ENCODE data around the gene MIOX.

Gene MIOX

GRCh38 chr22:50487290-50488005 is 789 bp downstream of the MIOX start:
- Mint-ChIP-seq H3K4me1 (ENCODE audit: low read depth) (peaks cover 10% of the 10 kb centered on the region), H3K9me3 (no peaks in the 10 kb centered on the region), H3K36me3 (ENCODE audit: low read depth) (no peaks in the 10 kb centered on the region), H3K4me3 (no peak overlapping the region), H3K27me3 (ENCODE audit: low read depth) (no peaks in the 10 kb centered on the region), H3K27ac (no peak overlapping the region)

DNA sequence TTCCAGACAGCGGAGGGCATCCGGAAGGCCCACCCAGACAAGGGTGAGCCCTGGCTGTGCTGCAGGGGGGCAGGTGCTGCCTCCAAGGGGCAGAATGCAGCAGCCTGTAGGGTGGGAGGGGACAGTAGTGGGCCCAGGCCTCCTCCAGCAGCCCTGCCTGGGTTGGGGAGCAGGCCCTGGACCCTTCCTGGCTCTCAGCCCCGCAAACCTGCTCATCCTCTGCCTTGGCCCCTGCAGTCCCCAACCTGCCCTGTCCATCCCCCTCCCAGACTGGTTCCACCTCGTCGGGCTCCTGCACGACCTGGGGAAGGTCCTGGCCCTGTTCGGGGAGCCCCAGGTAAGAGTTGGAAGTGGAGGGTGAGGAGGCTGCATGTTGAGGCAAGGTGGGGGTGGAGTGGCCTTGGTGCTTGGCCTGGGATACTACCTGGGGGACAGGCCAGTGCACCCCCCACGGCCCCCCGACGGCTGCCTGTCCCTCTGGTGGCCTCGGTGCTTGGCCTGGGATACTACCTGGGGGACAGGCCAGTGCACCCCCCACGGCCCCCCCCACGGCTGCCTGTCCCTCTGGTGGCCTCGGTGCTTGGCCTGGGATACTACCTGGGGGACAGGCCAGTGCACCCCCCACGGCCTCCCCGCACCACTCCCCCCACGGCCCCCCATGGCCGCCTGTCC is 1.5 kb downstream of the MIOX start:
- H3K36me3 Mint-ChIP-seq (ENCODE audit: low read depth) = no peaks in the 10 kb centered on the region
- H3K4me1 Mint-ChIP-seq (ENCODE audit: low read depth) = peaks cover 10% of the 10 kb centered on the region
- no peaks in the 10 kb centered on the region for H3K27me3 Mint-ChIP-seq (ENCODE audit: low read depth)
- H3K9me3 Mint-ChIP-seq = no peaks in the 10 kb centered on the region
- H3K27ac Mint-ChIP-seq = no peak overlapping the region
- no peak overlapping the region for H3K4me3 Mint-ChIP-seq

GRCh38 chr22:50488886-50489285 is 2.2 kb downstream of the MIOX start:
- Mint-ChIP-seq H3K4me1 (ENCODE audit: low read depth) (peaks cover 10% of the 10 kb centered on the region), H3K36me3 (ENCODE audit: low read depth) (no peaks in the 10 kb centered on the region), H3K27ac (no peak overlapping the region), H3K4me3 (no peak overlapping the region), H3K27me3 (ENCODE audit: low read depth) (no peaks in the 10 kb centered on the region), H3K9me3 (no peaks in the 10 kb centered on the region)

GRCh38 chr22:50489363-50490243 is 2.9 kb downstream of the MIOX start:
- Mint-ChIP-seq H3K4me3 (no peak overlapping the region), H3K27me3 (ENCODE audit: low read depth) (no peaks in the 10 kb centered on the region), H3K9me3 (no peaks in the 10 kb centered on the region), H3K27ac (no peak overlapping the region), H3K4me1 (ENCODE audit: low read depth) (peaks cover 10% of the 10 kb centered on the region), H3K36me3 (ENCODE audit: low read depth) (no peaks in the 10 kb centered on the region)

- Mint-ChIP-seq H3K27me3 (ENCODE audit: low read depth) (no peaks in the 10 kb centered on the region), H3K9me3 (no peaks in the 10 kb centered on the region), H3K4me3 (peak overlapping the region; percentile 34), H3K27ac (peak overlapping the region; percentile 45), H3K36me3 (ENCODE audit: low read depth) (no peaks in the 10 kb centered on the region), H3K4me1 (ENCODE audit: low read depth) (peaks cover 7% of the 10 kb centered on the region)
These were observed 4.1 kb downstream of the MIOX start for GRCh38 chr22:50490531-50491308.

DNA sequence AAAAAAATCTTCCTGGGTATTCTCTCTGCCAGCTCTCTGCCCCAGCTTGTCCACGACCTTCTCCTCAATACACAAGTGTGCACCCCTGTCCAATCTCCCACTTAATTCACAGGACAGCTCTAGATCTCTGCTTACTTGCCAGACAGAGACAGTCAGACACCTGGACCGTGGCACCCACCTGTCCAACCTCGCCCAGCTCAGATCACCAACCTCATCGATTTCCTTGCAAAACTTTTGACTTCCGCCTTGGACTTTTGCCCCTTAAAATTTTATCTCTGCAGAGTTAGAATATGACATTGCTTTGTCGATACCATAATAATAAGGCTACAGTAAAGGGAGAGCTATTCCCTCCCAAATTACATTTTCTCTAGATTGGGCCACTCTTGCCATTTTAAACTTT is 10.4 kb downstream of the MIOX start:
- Mint-ChIP-seq H3K4me3 (no peak overlapping the region), H3K36me3 (ENCODE audit: low read depth) (no peaks in the 10 kb centered on the region), H3K9me3 (no peaks in the 10 kb centered on the region), H3K4me1 (ENCODE audit: low read depth) (peaks cover 6% of the 10 kb centered on the region), H3K27ac (no peak overlapping the region), H3K27me3 (ENCODE audit: low read depth) (peaks cover 4% of the 10 kb centered on the region)

- H3K36me3 Mint-ChIP-seq (ENCODE audit: low read depth) = no peaks in the 10 kb centered on the region
- no peak overlapping the region for H3K4me3 Mint-ChIP-seq
- H3K4me1 Mint-ChIP-seq (ENCODE audit: low read depth) = peaks cover 6% of the 10 kb centered on the region
- H3K9me3 Mint-ChIP-seq = no peaks in the 10 kb centered on the region
- H3K27ac Mint-ChIP-seq = no peak overlapping the region
- H3K27me3 Mint-ChIP-seq (ENCODE audit: low read depth) = peaks cover 4% of the 10 kb centered on the region
These were observed 11.7 kb downstream of the MIOX start for GRCh38 chr22:50498322-50498890.

DNA sequence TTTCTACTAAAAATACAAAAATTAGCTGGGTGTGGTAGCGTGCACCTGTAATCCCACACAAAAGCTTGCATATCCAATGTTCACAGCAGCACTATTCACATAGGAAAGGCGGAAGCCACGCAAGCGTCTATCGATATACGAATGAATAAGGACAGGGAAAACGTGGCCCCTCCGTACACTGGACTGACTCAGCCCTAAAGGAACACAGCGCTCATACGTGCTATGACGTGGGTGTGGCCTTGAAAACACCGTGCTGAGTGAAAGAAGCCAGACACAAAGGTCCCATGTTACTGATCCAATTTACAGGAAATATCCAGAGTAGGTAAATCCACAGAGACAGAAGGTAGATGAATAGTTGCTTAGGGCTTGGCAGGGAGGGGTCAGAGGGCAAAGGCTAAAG is 13.8 kb downstream of the MIOX start:
- H3K4me1 Mint-ChIP-seq (ENCODE audit: low read depth) = peaks cover 6% of the 10 kb centered on the region
- H3K27ac Mint-ChIP-seq = no peak overlapping the region
- no peaks in the 10 kb centered on the region for H3K9me3 Mint-ChIP-seq
- no peaks in the 10 kb centered on the region for H3K36me3 Mint-ChIP-seq (ENCODE audit: low read depth)
- peaks cover 4% of the 10 kb centered on the region for H3K27me3 Mint-ChIP-seq (ENCODE audit: low read depth)
- no peak overlapping the region for H3K4me3 Mint-ChIP-seq

DNA sequence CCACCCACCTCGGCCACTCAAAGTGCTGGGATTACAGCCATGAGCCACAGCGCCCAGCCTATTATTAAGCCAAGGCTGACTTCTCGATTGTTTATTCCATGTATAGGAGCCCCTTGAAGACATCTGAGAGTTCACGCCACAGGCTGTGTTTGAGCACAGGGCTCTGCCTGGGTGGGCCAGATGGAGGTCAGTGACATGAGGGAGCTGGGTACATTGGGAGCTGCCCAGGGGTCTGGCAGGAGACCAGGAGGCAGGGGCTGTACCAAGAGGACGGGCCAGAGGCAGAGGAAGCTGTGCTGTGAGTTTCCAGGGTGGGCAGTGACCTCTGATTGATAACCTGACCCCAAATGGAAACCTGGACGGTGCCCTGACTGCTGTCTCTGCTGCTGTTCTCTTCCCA is 15.4 kb downstream of the MIOX start:
- Mint-ChIP-seq H3K36me3 (ENCODE audit: low read depth) (no peaks in the 10 kb centered on the region), H3K27ac (no peak overlapping the region), H3K4me3 (no peak overlapping the region), H3K27me3 (ENCODE audit: low read depth) (peaks cover 4% of the 10 kb centered on the region), H3K4me1 (ENCODE audit: low read depth) (peaks cover 6% of the 10 kb centered on the region), H3K9me3 (no peaks in the 10 kb centered on the region)

DNA sequence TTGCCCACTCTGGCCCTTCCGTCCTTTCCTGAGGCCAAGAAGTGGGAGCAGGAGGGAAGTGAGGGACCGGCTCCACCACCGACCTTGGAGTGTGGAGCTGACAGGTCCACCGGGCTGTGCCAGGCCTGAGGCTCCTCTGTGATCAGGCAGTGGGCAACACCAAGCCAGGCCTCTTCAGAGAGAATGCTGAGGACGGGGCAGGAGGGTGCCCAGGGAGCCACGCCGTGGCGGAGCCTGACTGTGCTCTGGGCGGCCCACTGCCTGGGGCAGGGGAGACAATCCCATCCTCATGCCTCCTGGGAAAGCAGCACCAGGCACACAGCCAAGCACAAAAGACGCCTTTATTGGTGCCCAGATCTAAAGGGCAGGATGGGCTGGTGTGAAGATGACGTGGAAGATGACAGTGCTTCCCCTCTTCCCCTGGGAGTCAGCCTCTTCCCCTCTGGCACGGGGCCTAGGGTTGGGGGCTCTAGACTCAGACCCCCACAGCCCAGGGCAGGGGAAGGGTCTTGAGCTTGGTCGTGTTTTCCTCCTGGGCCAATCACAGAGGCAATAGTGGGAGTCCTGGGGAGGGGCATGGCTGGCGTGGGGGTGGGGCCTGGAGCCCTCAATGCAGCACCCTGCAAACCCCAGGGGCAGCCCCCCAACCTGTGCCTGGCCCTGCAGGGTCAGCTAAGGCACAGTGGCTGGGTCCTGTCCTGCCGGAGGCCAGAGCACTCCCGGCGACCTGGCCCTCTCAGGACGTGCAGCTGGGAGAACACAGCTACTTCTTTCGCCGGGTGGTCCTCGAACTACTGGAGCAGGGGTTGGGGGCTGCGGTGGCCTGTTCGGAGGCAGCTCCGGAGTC is 16.2 kb downstream of the MIOX start:
- Mint-ChIP-seq H3K27me3 (ENCODE audit: low read depth) (peaks cover 2% of the 10 kb centered on the region), H3K4me3 (no peak overlapping the region), H3K36me3 (ENCODE audit: low read depth) (peaks cover 3% of the 10 kb centered on the region), H3K4me1 (ENCODE audit: low read depth) (peaks cover 6% of the 10 kb centered on the region), H3K27ac (no peak overlapping the region), H3K9me3 (no peaks in the 10 kb centered on the region)

DNA sequence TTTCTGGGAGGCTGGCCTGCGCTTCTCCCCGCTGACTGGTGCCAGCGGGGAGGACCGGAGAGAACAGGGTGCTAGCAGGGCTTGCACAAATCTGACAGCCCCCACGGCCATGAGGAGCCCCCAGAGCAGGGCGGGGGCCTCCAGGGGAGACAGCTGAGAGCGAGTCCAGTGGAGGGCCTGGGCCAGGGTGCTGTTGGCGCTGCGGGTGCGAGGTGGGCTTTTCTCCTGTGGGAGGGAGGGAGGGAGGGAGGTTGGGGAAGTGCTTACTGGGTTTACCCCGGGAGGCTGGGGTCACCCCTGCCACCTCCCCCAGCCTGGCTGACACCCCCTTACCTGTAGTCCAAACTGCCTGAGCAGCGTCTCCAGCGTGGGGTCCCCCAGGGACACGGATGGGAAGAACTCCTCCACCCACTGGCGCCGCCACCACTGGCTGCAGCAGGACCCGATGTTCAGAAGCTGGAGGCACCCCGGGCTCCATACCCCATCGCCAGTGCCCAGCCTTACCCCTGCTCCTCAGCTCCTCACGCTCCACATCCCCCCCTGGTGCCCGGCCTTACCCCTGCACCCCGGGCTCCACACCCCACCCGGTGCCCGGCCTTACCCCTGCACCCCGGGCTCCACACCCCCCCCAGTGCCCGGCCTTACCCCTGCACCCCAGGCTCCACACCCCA is 17.0 kb downstream of the MIOX start:
- Mint-ChIP-seq H3K4me1 (ENCODE audit: low read depth) (peaks cover 2% of the 10 kb centered on the region), H3K9me3 (no peaks in the 10 kb centered on the region), H3K4me3 (no peak overlapping the region)

DNA sequence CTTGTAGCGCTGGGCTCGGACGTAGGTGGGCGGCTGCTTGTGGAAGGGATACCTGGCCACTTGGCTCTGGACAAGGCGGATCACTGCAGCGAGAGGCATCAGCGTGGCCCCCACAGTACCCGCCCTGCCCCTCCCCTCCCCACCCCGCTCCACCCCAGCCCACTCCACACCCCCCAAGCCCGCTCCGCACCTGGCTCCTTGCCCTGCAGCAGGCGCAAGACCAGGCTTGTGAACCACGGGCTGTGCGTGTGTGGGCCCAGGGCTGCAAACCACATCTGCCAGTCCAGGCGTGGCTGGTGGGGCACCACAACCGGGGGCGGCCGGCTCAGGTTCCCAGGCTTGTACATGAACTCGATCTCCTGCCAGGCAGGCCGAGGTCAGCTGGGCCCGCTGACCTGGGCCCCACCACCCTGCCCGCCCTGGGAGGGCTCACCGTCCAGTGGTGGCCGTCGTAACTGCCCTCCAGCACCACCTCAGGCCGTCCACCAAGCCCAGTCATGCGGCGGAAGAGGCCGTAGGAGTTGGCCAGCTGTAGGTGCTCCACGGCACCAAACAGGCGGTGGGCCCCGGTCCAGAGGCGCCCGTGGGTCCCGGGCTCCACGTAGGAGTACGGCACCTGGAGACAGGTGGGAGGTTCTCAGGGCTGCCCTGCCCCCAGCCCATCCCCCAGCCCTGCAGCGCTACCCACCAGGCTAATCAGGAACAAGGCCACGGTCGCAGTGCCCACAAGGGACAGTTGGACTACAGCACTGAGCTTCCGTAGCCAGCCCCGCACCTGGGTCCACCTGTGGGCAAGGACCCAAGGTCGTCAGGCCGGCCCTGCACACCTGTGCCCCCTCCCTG is 17.9 kb downstream of the MIOX start:
- H3K4me1 Mint-ChIP-seq (ENCODE audit: low read depth) = peaks cover 9% of the 10 kb centered on the region
- no peak overlapping the region for H3K4me3 Mint-ChIP-seq

More for the DNA sequence above, 17.0 kb downstream of the MIOX start:
- H3K27ac Mint-ChIP-seq = no peak overlapping the region
- peaks cover 3% of the 10 kb centered on the region for H3K36me3 Mint-ChIP-seq (ENCODE audit: low read depth)
- no peaks in the 10 kb centered on the region for H3K27me3 Mint-ChIP-seq (ENCODE audit: low read depth)

More for the DNA sequence above, 17.9 kb downstream of the MIOX start:
- H3K9me3 Mint-ChIP-seq = no peaks in the 10 kb centered on the region
- no peak overlapping the region for H3K27ac Mint-ChIP-seq
- H3K27me3 Mint-ChIP-seq (ENCODE audit: low read depth) = no peaks in the 10 kb centered on the region
- peaks cover 3% of the 10 kb centered on the region for H3K36me3 Mint-ChIP-seq (ENCODE audit: low read depth)

Data from T-helper 1 cell treated with Interleukin-12 subunit alpha and Interleukin-12 subunit beta and Interleukin-4 antibody, amounts not matched to agents 30 μg/mL and 1 μg/mL, for 36 hours (primary cell).